ENCODE data around the gene LEPROT.
A peak's percentile ranks its signal among the peaks of the same experiment; 100 is the strongest.

Gene LEPROT

DNA sequence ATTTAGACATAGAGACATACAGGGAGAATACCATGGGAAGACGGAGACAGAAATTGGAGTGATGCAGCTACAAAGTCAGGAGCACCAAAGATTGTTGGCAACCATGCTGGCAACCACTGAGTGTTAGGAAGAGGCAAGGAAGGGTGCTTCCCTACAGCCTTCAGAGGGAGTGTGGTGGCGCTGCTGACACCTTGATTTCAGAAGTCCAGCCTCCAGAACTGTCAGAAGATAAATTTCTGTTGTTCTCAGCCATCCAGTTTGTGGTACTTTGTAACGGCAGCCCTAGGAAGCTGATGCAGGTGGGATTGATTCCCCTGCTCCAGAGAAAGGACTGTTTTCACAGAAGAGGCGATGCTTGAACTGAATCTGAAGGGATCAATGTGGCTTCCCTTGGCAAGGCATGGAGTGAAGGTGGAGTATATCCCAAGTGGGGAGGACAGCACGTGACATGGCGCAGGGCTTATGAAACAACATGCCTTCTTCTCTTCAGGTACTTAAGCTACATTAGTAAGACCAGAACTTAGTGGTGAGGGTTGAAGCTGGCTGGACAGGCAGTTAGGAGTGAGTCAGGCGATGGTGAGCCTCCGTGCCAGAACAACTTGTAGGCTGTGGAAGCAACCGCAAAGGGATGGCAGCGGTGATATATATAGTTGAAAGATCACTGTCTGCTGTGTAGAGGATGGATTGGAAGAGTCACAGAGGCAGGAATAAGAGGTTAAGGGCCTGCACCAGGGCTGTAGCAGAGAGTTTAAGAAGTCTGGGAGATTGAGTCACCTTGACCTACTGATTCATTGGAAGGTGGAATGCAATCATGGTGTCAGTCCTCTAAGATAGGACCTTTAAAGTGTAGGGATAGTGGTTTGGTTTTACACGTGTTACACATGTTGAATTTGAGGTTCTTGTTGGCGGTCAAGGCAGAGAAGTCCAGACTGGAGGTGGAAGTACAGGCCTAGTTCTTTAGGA lies 2.1 kb downstream of the LEPROT start:
- H3K9me3 ChIP-seq (ENCODE audit: control insufficient read depth in 5 of 5, low read length in 5 of 5) = no peaks in the 10 kb centered on the region
- H3K36me3 ChIP-seq (ENCODE audit: control insufficient read depth in 5 of 5, insufficient read depth in 5 of 5, low read length in 5 of 5) = peaks cover 9 to 24% (median 20%) of the 10 kb centered on the region in 5 donors
- peak overlapping the region; percentile 95 for H3K27ac ChIP-seq (ENCODE audit: low read depth, low read length)
- H3K27me3 ChIP-seq (ENCODE audit: control insufficient read depth in 5 of 5, insufficient read depth in 4 of 5, low read length in 5 of 5) = no peaks in the 10 kb centered on the region
- peaks cover 4 to 39% (median 33%) of the 10 kb centered on the region in 5 donors for H3K4me1 ChIP-seq (ENCODE audit: control insufficient read depth in 5 of 5, insufficient read depth in 5 of 5, low read length in 5 of 5)
- H3K4me3 ChIP-seq (ENCODE audit: low read depth in 1 of 5, low read length in 5 of 5) = peak overlapping the region; percentile 23 to 95 (median 91)
- peak overlapping the region in 1 of 5 donors; percentile 97 for H3K9ac ChIP-seq (ENCODE audit: low read length in 5 of 5)

DNA sequence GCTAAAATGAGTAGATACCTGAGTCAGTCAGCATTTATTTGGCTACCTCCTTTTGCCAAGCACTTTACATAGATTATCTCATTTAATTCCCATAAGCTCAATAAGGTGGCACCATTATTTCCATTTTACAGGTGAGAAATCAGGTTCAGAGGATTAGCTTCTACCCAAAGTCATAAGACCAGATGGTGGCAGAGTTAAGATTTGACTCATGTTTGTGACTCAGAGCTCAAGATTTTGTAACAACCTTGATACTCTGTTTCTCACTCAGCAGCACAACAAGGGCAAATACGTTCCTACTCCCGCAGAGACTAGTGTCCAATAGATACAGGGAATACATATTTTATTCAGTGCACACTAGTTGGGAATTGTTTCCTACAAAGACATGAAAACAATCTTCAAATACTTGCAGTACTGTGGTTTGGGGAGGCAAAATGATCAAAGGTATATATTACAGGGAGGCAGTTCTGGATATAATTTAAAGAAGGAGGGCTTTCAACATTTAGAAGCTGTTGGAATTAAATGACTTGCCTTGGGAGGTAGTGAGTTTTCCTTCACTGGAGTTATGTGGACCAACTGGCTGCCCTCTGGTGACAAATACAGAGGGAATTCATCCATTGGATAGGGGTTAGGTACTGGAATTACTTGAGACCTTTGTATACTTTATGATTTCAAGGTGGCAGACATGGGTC lies 3.6 kb downstream of the LEPROT start:
- H3K4me1 ChIP-seq (ENCODE audit: control insufficient read depth in 5 of 5, insufficient read depth in 5 of 5, low read length in 5 of 5) = peaks cover 4 to 40% (median 33%) of the 10 kb centered on the region in 5 donors
- H3K27ac ChIP-seq (ENCODE audit: low read depth, low read length) = no peak overlapping the region
- peaks cover 16 to 30% (median 21%) of the 10 kb centered on the region in 5 donors for H3K36me3 ChIP-seq (ENCODE audit: control insufficient read depth in 5 of 5, insufficient read depth in 5 of 5, low read length in 5 of 5)
- no peak overlapping the region for H3K9ac ChIP-seq (ENCODE audit: low read length in 5 of 5)
- no peaks in the 10 kb centered on the region for H3K27me3 ChIP-seq (ENCODE audit: control insufficient read depth in 5 of 5, insufficient read depth in 4 of 5, low read length in 5 of 5)
- H3K9me3 ChIP-seq (ENCODE audit: control insufficient read depth in 5 of 5, low read length in 5 of 5) = no peaks in the 10 kb centered on the region
- no peak overlapping the region for H3K4me3 ChIP-seq (ENCODE audit: low read depth in 1 of 5, low read length in 5 of 5)

DNA sequence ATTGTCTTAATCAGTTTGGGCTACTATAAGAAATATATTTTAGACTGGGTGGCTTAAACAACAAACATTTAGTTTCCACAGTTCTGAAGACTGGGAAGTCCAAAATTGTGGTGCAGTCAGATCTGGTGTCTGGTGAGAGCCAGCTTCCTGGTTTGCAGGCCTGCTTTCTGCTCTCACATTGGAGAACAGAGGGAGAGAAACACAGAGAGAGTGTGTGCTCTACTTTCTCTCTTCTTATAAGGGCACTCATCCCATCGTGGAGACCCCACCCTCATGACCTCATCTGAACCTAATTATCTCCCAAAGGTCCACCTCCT lies 4.1 kb downstream of the LEPROT start:
- Histone ChIP-seq H3K4me1 (ENCODE audit: control insufficient read depth in 5 of 5, insufficient read depth in 5 of 5, low read length in 5 of 5) (peaks cover 4 to 43% (median 31%) of the 10 kb centered on the region in 5 donors), H3K27ac (ENCODE audit: low read depth, low read length) (no peak overlapping the region), H3K9me3 (ENCODE audit: control insufficient read depth in 5 of 5, low read length in 5 of 5) (no peaks in the 10 kb centered on the region)

DNA sequence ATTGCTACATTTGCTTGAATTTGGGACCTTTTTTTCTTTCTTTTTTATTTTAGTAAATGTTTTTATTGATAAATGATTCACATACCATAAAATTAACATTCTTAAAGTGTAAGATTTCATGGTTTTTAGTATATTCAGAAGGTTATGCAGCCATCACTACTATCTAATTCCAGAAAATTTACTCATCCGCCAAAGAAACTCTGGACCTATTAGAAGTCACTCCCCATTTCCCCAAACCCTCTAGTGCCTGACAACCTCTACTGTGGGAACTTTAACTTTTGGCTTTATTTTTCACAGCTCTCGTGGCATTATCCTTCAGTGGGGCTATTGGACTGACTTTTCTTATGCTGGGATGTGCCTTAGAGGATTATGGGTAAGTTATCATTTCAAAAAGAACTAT lies 4.5 kb downstream of the LEPROT start:
- H3K27ac ChIP-seq (ENCODE audit: low read depth, low read length) = no peak overlapping the region
- peaks cover 4 to 42% (median 32%) of the 10 kb centered on the region in 5 donors for H3K4me1 ChIP-seq (ENCODE audit: control insufficient read depth in 5 of 5, insufficient read depth in 5 of 5, low read length in 5 of 5)
- H3K4me3 ChIP-seq (ENCODE audit: low read depth in 1 of 5, low read length in 5 of 5) = no peak overlapping the region
- no peaks in the 10 kb centered on the region for H3K27me3 ChIP-seq (ENCODE audit: control insufficient read depth in 5 of 5, insufficient read depth in 4 of 5, low read length in 5 of 5)
- H3K9ac ChIP-seq (ENCODE audit: low read length in 5 of 5) = no peak overlapping the region
- H3K36me3 ChIP-seq (ENCODE audit: control insufficient read depth in 5 of 5, insufficient read depth in 5 of 5, low read length in 5 of 5) = peaks cover 17 to 36% (median 27%) of the 10 kb centered on the region in 5 donors
- no peaks in the 10 kb centered on the region for H3K9me3 ChIP-seq (ENCODE audit: control insufficient read depth in 5 of 5, low read length in 5 of 5)

More for the DNA sequence above, 4.1 kb downstream of the LEPROT start:
- Histone ChIP-seq H3K9ac (ENCODE audit: low read length in 5 of 5) (no peak overlapping the region), H3K27me3 (ENCODE audit: control insufficient read depth in 5 of 5, insufficient read depth in 4 of 5, low read length in 5 of 5) (no peaks in the 10 kb centered on the region), H3K36me3 (ENCODE audit: control insufficient read depth in 5 of 5, insufficient read depth in 5 of 5, low read length in 5 of 5) (peaks cover 16 to 33% (median 25%) of the 10 kb centered on the region in 5 donors), H3K4me3 (ENCODE audit: low read depth in 1 of 5, low read length in 5 of 5) (no peak overlapping the region)

DNA sequence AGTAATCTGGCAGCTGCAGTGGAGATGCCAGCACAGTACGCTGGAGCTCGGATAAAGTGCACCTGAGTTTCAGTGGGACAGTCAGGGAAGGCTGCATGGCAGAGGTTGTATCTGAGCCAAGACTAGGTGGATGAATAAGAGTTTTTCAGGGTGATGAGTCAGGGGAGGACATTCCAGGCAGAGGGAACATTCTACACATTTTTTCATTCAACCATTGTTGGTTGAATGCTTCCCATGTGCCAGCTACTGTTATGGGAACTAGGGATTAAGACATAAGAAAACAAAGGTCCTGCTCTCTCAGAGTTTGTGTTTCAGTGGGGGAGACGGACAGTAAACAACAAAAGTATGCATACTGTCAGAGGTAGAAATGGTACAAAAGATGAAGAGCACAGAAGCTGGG lies 5.2 kb downstream of the LEPROT start:
- Histone ChIP-seq H3K27ac (ENCODE audit: low read depth, low read length) (no peak overlapping the region), H3K9me3 (ENCODE audit: control insufficient read depth in 5 of 5, low read length in 5 of 5) (no peaks in the 10 kb centered on the region), H3K36me3 (ENCODE audit: control insufficient read depth in 5 of 5, insufficient read depth in 5 of 5, low read length in 5 of 5) (peaks cover 24 to 43% (median 32%) of the 10 kb centered on the region in 5 donors), H3K4me3 (ENCODE audit: low read depth in 1 of 5, low read length in 5 of 5) (no peak overlapping the region), H3K9ac (ENCODE audit: low read length in 5 of 5) (no peak overlapping the region), H3K4me1 (ENCODE audit: control insufficient read depth in 5 of 5, insufficient read depth in 5 of 5, low read length in 5 of 5) (peaks cover 4 to 47% (median 33%) of the 10 kb centered on the region in 5 donors), H3K27me3 (ENCODE audit: control insufficient read depth in 5 of 5, insufficient read depth in 4 of 5, low read length in 5 of 5) (no peaks in the 10 kb centered on the region)

DNA sequence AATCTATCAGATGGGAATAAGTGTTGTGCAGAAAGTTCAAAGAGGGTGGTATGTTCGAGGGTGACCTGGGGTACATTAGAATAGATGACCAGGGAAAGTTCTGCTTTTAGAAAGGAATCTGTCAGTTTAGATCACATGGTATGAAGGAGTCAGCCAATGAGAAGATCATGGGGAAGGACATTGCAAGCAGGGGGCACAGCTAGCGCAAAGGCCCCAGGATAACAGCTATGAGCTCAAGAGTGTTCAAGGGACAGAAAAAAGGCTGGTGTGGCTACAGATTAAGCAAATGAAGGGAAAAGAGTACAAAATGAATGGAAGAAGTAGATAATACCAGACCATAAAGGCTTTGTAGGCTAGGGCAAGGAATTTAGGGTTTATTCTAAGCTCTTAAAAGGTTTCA lies 8.6 kb downstream of the LEPROT start:
- H3K4me1 ChIP-seq (ENCODE audit: control insufficient read depth in 5 of 5, insufficient read depth in 5 of 5, low read length in 5 of 5) = peaks cover 0 to 33% (median 10%) of the 10 kb centered on the region in 5 donors
- peak overlapping the region; percentile 80 for H3K27ac ChIP-seq (ENCODE audit: low read depth, low read length)
- H3K36me3 ChIP-seq (ENCODE audit: control insufficient read depth in 5 of 5, insufficient read depth in 5 of 5, low read length in 5 of 5) = peaks cover 37 to 64% (median 45%) of the 10 kb centered on the region in 5 donors
- H3K4me3 ChIP-seq (ENCODE audit: low read depth in 1 of 5, low read length in 5 of 5) = no peak overlapping the region
- peak overlapping the region in 1 of 5 donors; percentile 33 for H3K9ac ChIP-seq (ENCODE audit: low read length in 5 of 5)
- no peaks in the 10 kb centered on the region for H3K27me3 ChIP-seq (ENCODE audit: control insufficient read depth in 5 of 5, insufficient read depth in 4 of 5, low read length in 5 of 5)
- no peaks in the 10 kb centered on the region for H3K9me3 ChIP-seq (ENCODE audit: control insufficient read depth in 5 of 5, low read length in 5 of 5)

DNA sequence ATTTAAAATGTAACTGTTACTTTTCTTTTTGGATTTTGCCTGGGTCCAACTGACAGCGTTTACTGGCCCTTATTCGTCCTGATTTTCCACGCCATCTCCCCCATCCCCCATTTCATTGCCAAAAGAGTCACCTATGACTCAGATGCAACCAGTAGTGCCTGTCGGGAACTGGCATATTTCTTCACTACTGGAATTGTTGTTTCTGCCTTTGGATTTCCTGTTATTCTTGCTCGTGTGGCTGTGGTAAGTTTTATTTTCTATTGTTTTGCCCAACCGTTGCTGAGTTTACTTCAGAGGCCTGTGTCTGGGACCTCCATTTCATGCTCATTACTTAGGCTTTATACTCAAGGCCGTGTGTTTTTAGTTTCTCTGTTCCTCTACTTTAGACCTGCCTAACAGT lies 9.3 kb downstream of the LEPROT start:
- Histone ChIP-seq H3K9ac (ENCODE audit: low read length in 5 of 5) (peak overlapping the region in 3 of 5 donors; percentile 21 to 49 (median 35)), H3K27ac (ENCODE audit: low read depth, low read length) (peak overlapping the region; percentile 80), H3K36me3 (ENCODE audit: control insufficient read depth in 5 of 5, insufficient read depth in 5 of 5, low read length in 5 of 5) (peaks cover 37 to 70% (median 47%) of the 10 kb centered on the region in 5 donors), H3K27me3 (ENCODE audit: control insufficient read depth in 5 of 5, insufficient read depth in 4 of 5, low read length in 5 of 5) (no peaks in the 10 kb centered on the region), H3K4me1 (ENCODE audit: control insufficient read depth in 5 of 5, insufficient read depth in 5 of 5, low read length in 5 of 5) (peaks cover 0 to 28% (median 10%) of the 10 kb centered on the region in 5 donors), H3K4me3 (ENCODE audit: low read depth in 1 of 5, low read length in 5 of 5) (no peak overlapping the region), H3K9me3 (ENCODE audit: control insufficient read depth in 5 of 5, low read length in 5 of 5) (no peaks in the 10 kb centered on the region)

DNA sequence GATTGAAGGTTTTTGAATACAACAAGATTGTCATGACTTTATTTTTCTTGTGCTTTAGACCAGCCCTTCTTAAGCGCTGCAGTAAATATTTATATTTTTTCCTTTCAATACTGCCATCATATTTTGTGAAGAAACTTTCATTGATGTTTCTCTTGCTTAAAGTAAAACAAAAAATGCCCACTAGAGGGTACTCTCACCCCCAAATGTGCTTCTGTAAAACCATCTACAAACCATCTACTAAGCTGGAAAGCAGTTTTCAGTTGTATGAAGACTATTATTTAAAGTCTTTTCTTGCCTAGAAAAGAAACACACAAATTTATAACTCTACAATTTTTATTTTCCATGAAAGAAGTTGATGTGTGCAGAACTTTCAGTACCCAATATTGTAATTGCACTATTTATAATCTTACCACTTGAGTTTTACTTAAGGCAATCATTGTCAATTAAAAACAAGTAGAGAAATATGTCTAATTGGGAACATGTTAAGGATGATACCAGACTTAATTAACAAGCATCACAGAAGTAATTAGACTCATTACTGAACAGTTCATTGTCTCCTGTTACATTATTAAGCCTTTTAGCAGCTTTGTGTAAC lies 10.7 kb downstream of the LEPROT start:
- H3K4me1 ChIP-seq (ENCODE audit: control insufficient read depth in 5 of 5, insufficient read depth in 5 of 5, low read length in 5 of 5) = peaks cover 0 to 30% (median 10%) of the 10 kb centered on the region in 5 donors
- H3K27ac ChIP-seq (ENCODE audit: low read depth, low read length) = peak overlapping the region; percentile 80
- peaks cover 34 to 62% (median 37%) of the 10 kb centered on the region in 5 donors for H3K36me3 ChIP-seq (ENCODE audit: control insufficient read depth in 5 of 5, insufficient read depth in 5 of 5, low read length in 5 of 5)

DNA sequence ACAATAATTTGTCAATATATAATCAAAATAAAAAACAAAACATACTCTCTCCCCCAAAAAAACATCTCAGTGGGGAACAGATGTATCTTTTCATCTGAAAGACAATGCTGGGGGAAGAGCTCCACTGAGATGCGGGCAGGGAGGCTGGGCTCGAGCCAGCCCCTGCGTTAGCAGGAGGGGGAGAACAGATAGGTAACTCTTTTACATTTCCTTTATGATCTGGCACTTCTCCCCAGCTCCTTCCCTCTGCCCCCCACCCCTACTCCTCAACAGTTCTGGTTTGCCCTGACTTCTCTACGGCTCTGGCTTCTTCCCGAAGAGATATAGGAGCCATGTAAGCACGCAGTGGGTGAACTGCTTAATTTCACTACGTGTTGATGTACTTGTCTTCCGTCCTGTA lies 12.4 kb downstream of the LEPROT start:
- H3K9ac ChIP-seq (ENCODE audit: low read length in 5 of 5) = no peak overlapping the region
- H3K4me1 ChIP-seq (ENCODE audit: control insufficient read depth in 5 of 5, insufficient read depth in 5 of 5, low read length in 5 of 5) = peaks cover 0 to 30% (median 11%) of the 10 kb centered on the region in 5 donors
- no peaks in the 10 kb centered on the region for H3K27me3 ChIP-seq (ENCODE audit: control insufficient read depth in 5 of 5, insufficient read depth in 4 of 5, low read length in 5 of 5)
- no peak overlapping the region for H3K4me3 ChIP-seq (ENCODE audit: low read depth in 1 of 5, low read length in 5 of 5)
- H3K36me3 ChIP-seq (ENCODE audit: control insufficient read depth in 5 of 5, insufficient read depth in 5 of 5, low read length in 5 of 5) = peaks cover 26 to 45% (median 29%) of the 10 kb centered on the region in 5 donors
- no peaks in the 10 kb centered on the region for H3K9me3 ChIP-seq (ENCODE audit: control insufficient read depth in 5 of 5, low read length in 5 of 5)
- no peak overlapping the region for H3K27ac ChIP-seq (ENCODE audit: low read depth, low read length)

More for the DNA sequence above, 10.7 kb downstream of the LEPROT start:
- no peaks in the 10 kb centered on the region for H3K9me3 ChIP-seq (ENCODE audit: control insufficient read depth in 5 of 5, low read length in 5 of 5)
- no peak overlapping the region for H3K9ac ChIP-seq (ENCODE audit: low read length in 5 of 5)
- no peaks in the 10 kb centered on the region for H3K27me3 ChIP-seq (ENCODE audit: control insufficient read depth in 5 of 5, insufficient read depth in 4 of 5, low read length in 5 of 5)
- H3K4me3 ChIP-seq (ENCODE audit: low read depth in 1 of 5, low read length in 5 of 5) = no peak overlapping the region

All from subcutaneous abdominal adipose tissue (tissue), 5 donors.